Activated CD4-positive, alpha-beta memory T cell treated with anti-CD3 and anti-CD28 coated beads, Interleukin-2, amount 10 ng/mL, durations not matched to agents 7 days and 5 days (primary cell): ENCODE data around the gene PRKN. TPM values are rescaled to one million over a fixed set of nuclear protein-coding genes. Genes with fewer than 3 reads are reported as not detected.

Experiments
- CTCF ChIA-PET: fragments of 350-600 bp; sonication (Branson Sonifier 250); formaldehyde crosslinking; loops from one replicate; lab custom pipeline; 2021; ENCODE audit warnings: antibody characterized with exemption, inconsistent platforms; lab: Charles Lee
- POLR2A ChIA-PET: fragments of 350-600 bp; sonication (Branson Sonifier 250); formaldehyde crosslinking; loops from one replicate; lab custom pipeline; 2021; ENCODE audit warnings: antibody characterized with exemption; lab: Charles Lee
- DNase-seq: peaks from one replicate; pipeline ENCODE4 v3.0.0-alpha.2; 2020
- H3K27ac Mint-ChIP-seq: one replicate; pipeline ENCODE4 v1.8.0; 2021; ENCODE audit warnings: mild to moderate bottlenecking, mixed read lengths
- H3K27me3 Mint-ChIP-seq: one replicate; pipeline ENCODE4 v1.8.0; 2021; ENCODE audit warnings: mixed read lengths
- H3K36me3 Mint-ChIP-seq: one replicate; pipeline ENCODE4 v1.8.0; 2021; ENCODE audit warnings: low read depth, mixed read lengths
- H3K4me1 Mint-ChIP-seq: one replicate; pipeline ENCODE4 v1.8.0; 2021; ENCODE audit warnings: mixed read lengths
- H3K4me3 Mint-ChIP-seq: one replicate; pipeline ENCODE4 v1.8.0; 2021; ENCODE audit warnings: mild to moderate bottlenecking, mixed read lengths
- H3K9me3 Mint-ChIP-seq: one replicate; pipeline ENCODE4 v1.8.0; 2021; ENCODE audit warnings: mixed read lengths
- total RNA-seq, 2 experiments: library from RNA; stranded (reverse); gene quantifications; one replicate each; pipeline ENCODE4 v1.2.3, GENCODE V29; 2021

Gene PRKN
- total RNA-seq, 2 experiments from 2014 or later: 0.13 to 0.43 TPM

DNA sequence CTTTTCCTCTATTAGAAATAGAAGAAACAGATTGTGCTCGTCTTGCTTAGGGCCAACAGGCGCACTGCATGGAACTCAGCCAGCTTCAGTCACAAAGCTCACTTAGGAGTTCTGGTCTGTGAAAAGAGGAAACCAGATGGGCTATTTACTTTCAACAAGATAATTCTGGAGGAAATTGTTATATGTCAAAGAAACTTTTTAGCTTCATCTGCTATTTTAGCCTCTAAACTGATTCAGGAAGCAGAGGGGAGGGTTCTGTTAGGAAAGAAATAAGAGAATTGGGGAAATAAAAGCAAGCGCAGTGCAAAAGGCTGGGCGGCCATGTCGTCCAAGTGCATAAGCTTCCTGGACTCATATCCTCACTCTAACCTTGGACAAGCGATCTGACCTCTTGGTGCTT is 21.3 kb downstream of the PRKN start:
- no peaks in the 10 kb centered on the region for H3K27me3 Mint-ChIP-seq
- H3K36me3 Mint-ChIP-seq: no peaks in the 10 kb centered on the region
- no peak overlapping the region for H3K27ac Mint-ChIP-seq
- ChIA-PET POLR2A (no interaction called here), CTCF (interaction anchor here (0.5 kb wide), 1 partner anchor 100 kb away, joined by 3 read pairs; no protein-coding TSS in a partner anchor)
- H3K9me3 Mint-ChIP-seq: no peaks in the 10 kb centered on the region
- H3K4me3 Mint-ChIP-seq: no peak overlapping the region
- no peak for DNase-seq
- no peaks in the 10 kb centered on the region for H3K4me1 Mint-ChIP-seq

DNA sequence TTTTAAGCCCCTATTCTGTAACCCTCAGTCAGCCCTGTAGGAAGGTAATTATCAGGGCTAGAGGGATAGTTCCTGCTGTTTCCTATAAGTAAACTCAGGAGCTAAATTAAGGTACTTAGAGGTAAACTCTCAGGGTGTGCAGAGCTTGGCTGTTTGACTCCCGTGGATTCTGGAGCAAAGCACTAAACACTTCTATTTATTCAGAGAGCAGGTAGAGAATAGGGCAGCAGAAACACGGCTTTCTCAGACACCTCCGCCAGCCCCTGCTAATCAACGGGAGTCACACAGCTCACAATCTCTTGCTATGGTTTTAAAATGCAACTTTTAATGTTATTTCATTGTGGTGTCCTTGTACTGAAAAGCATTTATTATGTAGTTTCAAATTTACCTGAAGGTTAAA is 21.8 kb downstream of the PRKN start:
- ChIA-PET CTCF (interaction anchor here (0.5 to 0.7 kb wide), 2 partner anchors 100 to 220 kb away, joined by 3 read pairs; no protein-coding TSS in a partner anchor), POLR2A (no interaction called here)
- Mint-ChIP-seq H3K27me3 (no peaks in the 10 kb centered on the region), H3K9me3 (no peaks in the 10 kb centered on the region), H3K36me3 (no peaks in the 10 kb centered on the region), H3K4me1 (no peaks in the 10 kb centered on the region), H3K27ac (no peak overlapping the region), H3K4me3 (no peak overlapping the region)
- DNase-seq: no peak

DNA sequence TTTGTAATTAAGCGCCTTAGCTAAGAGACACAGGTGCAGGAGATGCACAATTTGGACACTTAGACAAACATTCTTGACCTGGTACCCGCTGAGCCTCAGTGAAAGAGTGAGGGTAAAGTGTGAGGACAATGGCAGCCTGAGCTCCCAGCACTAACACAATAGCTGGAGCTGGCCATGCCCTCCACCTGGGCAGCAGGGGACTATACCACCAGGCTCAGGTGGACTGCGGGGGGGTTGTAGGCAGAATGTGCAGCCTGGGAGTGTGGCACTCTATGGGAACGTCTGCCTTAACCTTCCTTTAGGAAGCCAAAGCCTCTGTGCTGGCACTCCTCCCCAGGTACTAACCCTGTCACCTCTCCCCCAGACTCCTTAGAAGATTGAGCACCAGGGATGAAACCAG is 23.6 kb downstream of the PRKN start:
- Mint-ChIP-seq H3K4me3 (no peak overlapping the region), H3K36me3 (no peaks in the 10 kb centered on the region), H3K27ac (no peak overlapping the region), H3K4me1 (no peaks in the 10 kb centered on the region), H3K27me3 (no peaks in the 10 kb centered on the region), H3K9me3 (no peaks in the 10 kb centered on the region)
- DNase-seq: no peak
- CTCF ChIA-PET: no interaction called here
- POLR2A ChIA-PET: no interaction called here

DNA sequence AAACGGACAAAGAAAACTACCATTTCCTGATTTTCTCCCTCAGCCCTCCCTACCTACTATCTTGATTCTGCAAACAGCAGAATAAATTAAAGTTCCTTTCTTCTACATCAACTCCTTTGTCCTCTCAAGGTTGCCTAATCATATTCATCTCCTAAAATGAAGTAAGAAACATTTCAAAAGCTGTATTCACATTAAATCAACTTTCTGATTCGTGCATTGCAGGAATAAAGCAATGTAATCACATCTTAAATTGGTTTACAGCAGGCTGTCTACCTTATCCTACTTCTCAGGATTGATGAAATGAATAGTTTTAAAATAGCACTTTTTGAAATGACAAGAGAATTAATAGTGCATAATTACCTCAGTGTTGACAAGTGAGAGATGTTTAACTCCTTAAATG is 25.1 kb downstream of the PRKN start:
- Mint-ChIP-seq H3K4me1 (no peaks in the 10 kb centered on the region), H3K36me3 (no peaks in the 10 kb centered on the region), H3K27me3 (no peaks in the 10 kb centered on the region), H3K9me3 (no peaks in the 10 kb centered on the region), H3K27ac (no peak overlapping the region), H3K4me3 (no peak overlapping the region)
- DNase-seq: no peak
- CTCF ChIA-PET: no interaction called here
- POLR2A ChIA-PET: no interaction called here

DNA sequence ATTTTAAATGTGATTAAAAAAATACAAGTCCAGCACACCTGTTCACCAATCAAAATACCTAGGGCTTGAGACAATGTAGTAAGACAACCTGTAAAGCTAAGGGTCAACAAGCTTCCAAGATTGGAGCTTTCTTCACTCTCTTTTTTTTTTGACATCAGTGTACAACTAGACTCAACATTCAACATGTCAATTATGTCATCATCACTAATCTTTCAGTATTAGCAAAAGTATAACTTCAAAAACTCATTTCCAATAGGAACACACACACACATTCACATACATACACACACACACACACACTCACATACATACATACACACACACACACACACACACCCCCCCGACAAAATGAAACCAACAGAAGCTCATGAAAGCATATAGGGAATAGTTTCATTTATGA is 26.0 kb downstream of the PRKN start:
- ChIA-PET CTCF (no interaction called here), POLR2A (no interaction called here)
- no peaks in the 10 kb centered on the region for H3K27me3 Mint-ChIP-seq
- no peaks in the 10 kb centered on the region for H3K36me3 Mint-ChIP-seq
- H3K9me3 Mint-ChIP-seq: no peaks in the 10 kb centered on the region
- no peak for DNase-seq
- H3K27ac Mint-ChIP-seq: no peak overlapping the region
- no peak overlapping the region for H3K4me3 Mint-ChIP-seq
- H3K4me1 Mint-ChIP-seq: no peaks in the 10 kb centered on the region

DNA sequence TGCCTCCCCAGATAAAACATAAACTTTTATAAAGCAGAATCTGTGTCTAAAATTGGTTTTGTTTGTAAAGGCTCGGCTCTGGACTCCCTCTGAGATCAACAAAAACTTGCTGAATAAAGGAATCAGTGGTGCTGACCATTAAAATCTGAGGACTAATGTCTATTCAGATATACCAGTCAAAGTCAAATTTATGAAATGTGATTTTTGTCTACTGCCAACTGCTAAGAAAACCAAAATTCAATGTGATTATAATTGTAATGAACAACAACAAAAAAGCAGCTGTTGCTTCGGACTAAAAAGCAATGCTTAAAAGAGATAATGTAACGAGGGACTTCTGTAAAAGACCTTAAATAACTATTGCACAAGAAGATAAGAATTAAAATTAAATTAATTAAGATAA is 26.6 kb downstream of the PRKN start:
- POLR2A ChIA-PET: no interaction called here

DNA sequence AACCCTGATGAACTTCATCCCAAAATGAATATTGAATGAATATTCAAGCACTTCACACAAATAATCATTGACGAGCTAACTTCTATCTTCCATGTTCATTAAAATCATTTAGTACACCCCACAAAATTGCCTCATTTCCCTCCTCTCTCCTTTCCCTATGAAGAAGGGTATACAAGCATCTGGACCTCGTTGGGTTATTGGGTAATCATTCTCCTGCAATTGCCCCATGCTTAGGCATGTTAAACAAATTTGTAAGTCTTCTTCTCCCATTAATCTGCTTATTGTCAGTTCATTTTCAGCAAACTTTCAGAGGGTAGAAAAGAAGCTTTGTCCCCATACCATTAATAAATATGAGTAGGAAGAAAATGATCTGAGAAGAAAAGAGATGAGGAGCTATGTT is 27.6 kb downstream of the PRKN start:
- H3K36me3 Mint-ChIP-seq: no peaks in the 10 kb centered on the region
- H3K4me3 Mint-ChIP-seq: no peak overlapping the region
- H3K9me3 Mint-ChIP-seq: no peaks in the 10 kb centered on the region
- ChIA-PET CTCF (no interaction called here), POLR2A (no interaction called here)
- DNase-seq: no peak
- no peak overlapping the region for H3K27ac Mint-ChIP-seq
- no peaks in the 10 kb centered on the region for H3K27me3 Mint-ChIP-seq
- H3K4me1 Mint-ChIP-seq: no peaks in the 10 kb centered on the region

More for the DNA sequence above, 26.6 kb downstream of the PRKN start:
- Mint-ChIP-seq H3K4me1 (no peaks in the 10 kb centered on the region), H3K27ac (no peak overlapping the region), H3K36me3 (no peaks in the 10 kb centered on the region), H3K4me3 (no peak overlapping the region), H3K27me3 (no peaks in the 10 kb centered on the region), H3K9me3 (no peaks in the 10 kb centered on the region)
- CTCF ChIA-PET: no interaction called here
- DNase-seq: no peak

DNA sequence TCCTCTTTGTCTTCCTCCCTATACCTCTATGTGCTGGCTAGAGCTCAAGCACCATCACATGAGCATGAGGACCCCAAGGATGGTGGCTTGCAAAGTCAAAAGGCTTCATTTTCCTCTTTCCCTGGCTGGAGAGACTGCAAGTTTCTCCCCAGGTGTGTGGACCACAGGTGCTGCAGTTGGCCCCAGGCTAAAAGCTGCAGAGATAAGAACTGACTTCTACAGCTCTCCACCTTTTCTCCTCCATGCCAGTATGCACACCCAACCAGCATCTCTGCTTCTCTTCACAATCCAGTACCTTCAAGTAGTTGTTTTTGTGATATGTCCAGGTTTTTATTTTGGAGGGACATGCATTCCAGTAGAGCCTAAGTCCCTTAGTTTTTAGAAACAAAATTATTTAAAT is 29.1 kb downstream of the PRKN start:
- H3K9me3 Mint-ChIP-seq: no peaks in the 10 kb centered on the region
- no peaks in the 10 kb centered on the region for H3K27me3 Mint-ChIP-seq
- no peak for DNase-seq
- H3K4me3 Mint-ChIP-seq: no peak overlapping the region
- ChIA-PET POLR2A (no interaction called here), CTCF (no interaction called here)
- no peak overlapping the region for H3K27ac Mint-ChIP-seq
- H3K4me1 Mint-ChIP-seq: no peaks in the 10 kb centered on the region
- no peaks in the 10 kb centered on the region for H3K36me3 Mint-ChIP-seq

DNA sequence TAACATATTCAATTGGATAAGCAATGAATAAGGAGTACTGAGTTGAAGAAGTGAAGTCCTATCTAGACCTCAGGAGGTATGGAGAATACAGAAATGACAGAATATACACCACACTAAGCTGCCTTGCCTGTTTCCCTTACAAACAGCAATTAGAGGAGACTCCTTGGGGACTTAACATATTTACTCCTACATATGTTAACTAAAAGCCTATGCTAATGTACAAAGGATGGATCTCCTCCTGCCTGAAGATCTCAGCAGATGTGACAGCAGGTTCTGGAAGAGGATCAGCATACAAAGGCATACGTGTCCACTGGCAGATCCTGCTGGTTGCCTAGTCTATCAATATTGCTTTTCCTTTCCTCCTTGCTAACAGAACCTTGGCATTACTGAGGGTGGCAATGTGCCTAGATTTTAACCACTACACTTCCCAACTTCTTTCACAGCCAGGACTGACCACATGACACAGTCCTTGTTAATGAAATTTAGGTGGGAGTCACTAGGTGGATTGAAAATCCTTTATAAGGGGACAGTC is 29.6 kb downstream of the PRKN start:
- Mint-ChIP-seq H3K4me3 (no peak overlapping the region), H3K27ac (no peak overlapping the region), H3K36me3 (no peaks in the 10 kb centered on the region), H3K27me3 (no peaks in the 10 kb centered on the region), H3K4me1 (no peaks in the 10 kb centered on the region), H3K9me3 (no peaks in the 10 kb centered on the region)
- DNase-seq: no peak
- ChIA-PET CTCF (no interaction called here), POLR2A (no interaction called here)

DNA sequence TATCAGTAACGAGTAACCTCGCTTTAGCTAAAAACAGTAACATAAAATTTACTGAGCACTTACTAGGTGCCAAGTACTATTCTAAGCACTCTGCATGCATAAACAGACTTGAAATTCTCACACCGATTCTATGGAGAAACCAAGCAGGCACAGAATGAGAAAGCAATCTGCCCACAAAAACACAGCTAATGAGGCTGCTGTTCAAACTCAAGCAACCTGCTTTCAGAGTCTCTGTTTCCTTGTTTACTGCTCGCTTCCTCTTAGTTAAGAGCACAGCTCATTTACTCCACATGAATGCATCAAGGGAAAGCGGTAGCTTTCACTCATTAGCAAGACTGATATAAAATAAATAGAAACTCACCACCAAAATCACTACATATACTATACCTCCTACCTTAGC is 37.4 kb downstream of the PRKN start:
- CTCF ChIA-PET: no interaction called here

DNA sequence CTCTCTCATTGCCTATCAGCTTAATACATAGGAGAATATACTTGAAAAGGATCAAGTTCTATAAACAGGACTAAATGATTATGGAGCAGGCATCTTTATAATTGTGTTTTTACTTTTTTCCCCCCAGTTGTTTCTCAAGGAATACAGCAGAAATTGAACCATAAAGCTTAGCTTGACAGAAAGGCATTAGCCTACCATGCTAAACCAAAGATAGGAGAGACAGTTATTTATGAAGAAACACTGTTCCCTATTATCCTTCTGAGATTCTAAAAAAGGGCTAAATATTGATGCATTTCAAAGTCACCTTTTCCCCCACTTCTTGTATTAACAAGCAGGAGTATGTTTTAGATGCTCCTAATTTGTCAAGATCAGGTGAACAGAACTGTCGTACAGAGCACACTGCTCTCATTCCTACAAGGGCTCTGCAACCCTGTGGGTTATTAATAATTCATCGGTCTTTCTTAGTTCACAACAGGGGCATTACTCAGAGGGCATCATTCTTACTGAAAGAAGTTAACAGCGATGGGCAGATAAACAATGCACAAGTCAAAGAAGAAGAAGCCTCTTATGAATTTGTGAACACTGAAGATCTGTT is 38.7 kb downstream of the PRKN start:
- CTCF ChIA-PET: no interaction called here
- Mint-ChIP-seq H3K9me3 (no peaks in the 10 kb centered on the region), H3K27me3 (no peaks in the 10 kb centered on the region), H3K27ac (no peak overlapping the region), H3K4me3 (no peak overlapping the region), H3K4me1 (no peaks in the 10 kb centered on the region), H3K36me3 (no peaks in the 10 kb centered on the region)
- no peak for DNase-seq
- POLR2A ChIA-PET: no interaction called here

More for the DNA sequence above, 37.4 kb downstream of the PRKN start:
- Mint-ChIP-seq H3K36me3 (no peaks in the 10 kb centered on the region), H3K9me3 (no peaks in the 10 kb centered on the region), H3K4me1 (no peaks in the 10 kb centered on the region), H3K27ac (no peak overlapping the region), H3K4me3 (no peak overlapping the region), H3K27me3 (no peaks in the 10 kb centered on the region)
- POLR2A ChIA-PET: no interaction called here
- no peak for DNase-seq

DNA sequence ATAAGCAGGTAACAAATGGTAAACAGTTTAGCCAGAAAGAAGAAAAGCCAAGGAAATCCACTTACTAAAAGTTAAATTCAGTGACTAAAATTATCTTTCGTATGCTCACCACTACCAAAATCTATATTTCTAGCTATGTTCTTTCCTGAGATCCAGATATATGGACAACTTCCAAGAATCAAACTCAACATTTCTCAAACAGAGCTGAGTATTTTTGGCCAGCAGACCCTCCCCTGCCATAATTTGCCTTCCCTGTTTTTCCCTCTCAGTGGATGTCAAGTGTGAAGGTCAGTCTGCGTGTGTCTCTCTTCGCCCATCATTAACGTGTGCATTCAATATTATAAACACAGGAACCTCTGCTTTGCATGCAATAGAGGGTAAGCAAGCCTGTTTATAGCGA is 42.0 kb downstream of the PRKN start:
- no peak for DNase-seq
- Mint-ChIP-seq H3K4me3 (no peak overlapping the region), H3K9me3 (no peaks in the 10 kb centered on the region), H3K27me3 (no peaks in the 10 kb centered on the region), H3K4me1 (no peaks in the 10 kb centered on the region), H3K36me3 (no peaks in the 10 kb centered on the region), H3K27ac (no peak overlapping the region)
- ChIA-PET CTCF (no interaction called here), POLR2A (no interaction called here)

DNA sequence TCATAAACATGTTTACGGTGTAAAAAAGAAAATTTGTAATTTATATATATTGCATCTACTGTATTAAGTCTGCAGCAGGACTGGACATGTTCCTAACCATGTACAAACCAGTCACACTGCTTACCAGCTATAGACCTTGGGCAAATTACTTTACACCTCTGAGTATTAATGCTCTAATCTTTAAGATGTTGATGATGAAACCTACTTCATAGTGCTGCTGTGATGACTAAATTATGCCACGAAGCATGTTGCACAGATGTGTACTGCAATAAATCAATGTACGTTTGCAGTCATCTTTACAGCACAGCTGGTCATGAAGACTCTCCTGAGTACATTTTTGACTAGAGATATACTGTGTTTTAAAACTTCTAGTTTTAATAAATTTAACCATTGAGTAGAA is 42.6 kb downstream of the PRKN start:
- no peak for DNase-seq
- ChIA-PET CTCF (no interaction called here), POLR2A (no interaction called here)
- Mint-ChIP-seq H3K4me1 (no peaks in the 10 kb centered on the region), H3K27me3 (no peaks in the 10 kb centered on the region), H3K36me3 (no peaks in the 10 kb centered on the region), H3K4me3 (no peak overlapping the region), H3K27ac (no peak overlapping the region), H3K9me3 (no peaks in the 10 kb centered on the region)

DNA sequence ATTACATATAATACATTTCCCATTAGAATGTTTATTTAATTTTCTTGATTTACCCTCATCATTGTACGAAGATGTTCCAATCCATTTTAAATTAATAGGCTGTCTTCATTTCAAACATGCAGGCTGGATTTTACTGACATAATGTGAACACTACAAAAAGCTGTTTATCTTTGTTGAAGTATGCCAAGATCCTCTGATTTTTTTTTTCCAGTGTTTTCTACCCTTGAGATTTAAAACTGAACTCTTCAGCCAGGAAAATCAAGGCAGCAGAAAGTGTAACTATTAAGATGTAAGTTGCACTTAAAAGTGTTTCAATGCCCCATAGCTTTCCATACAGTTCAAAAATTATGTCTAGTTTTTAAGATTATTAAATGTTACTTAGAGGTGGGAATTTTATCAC is 43.5 kb downstream of the PRKN start:
- Mint-ChIP-seq H3K4me1 (no peaks in the 10 kb centered on the region), H3K36me3 (no peaks in the 10 kb centered on the region), H3K27ac (no peak overlapping the region), H3K27me3 (no peaks in the 10 kb centered on the region), H3K4me3 (no peak overlapping the region), H3K9me3 (no peaks in the 10 kb centered on the region)
- DNase-seq: no peak
- CTCF ChIA-PET: no interaction called here
- POLR2A ChIA-PET: no interaction called here
